Measurements from ENCODE around the gene CHRNB2. TPM values are rescaled to one million over a fixed set of nuclear protein-coding genes. Genes with fewer than 3 reads are reported as not detected.

Gene CHRNB2
- total and polyA plus RNA-seq, 8 donors: under 0.01 to 0.38 (median 0.25) TPM; not detected in 4

GRCh38 chr1:154590756-154591155, 23.2 kb downstream of the CHRNB2 start:
- H3K4me1 ChIP-seq: peaks cover 0 to 8% (median 0%) of the 10 kb centered on the region in 4 donors
- peaks cover 92 to 100% (median 100%) of the 10 kb centered on the region in 4 donors for H3K36me3 ChIP-seq
- no peak for TF ChIP-seq POLR2A (IDR thresholded peaks at IDR 0.05)
- TF ChIP-seq CTCF (IDR thresholded peaks at IDR 0.05): no peak
- TF ChIP-seq EP300 (IDR thresholded peaks at IDR 0.05): no peak
- TF ChIP-seq POLR2AphosphoS5 (IDR thresholded peaks at IDR 0.05): no peak
- no peaks in the 10 kb centered on the region for H3K27me3 ChIP-seq
- WGBS, 5 donors: 44 to 58% (median 46%) methylated on average over 5 of the region's 5 CpGs
- H3K4me3 ChIP-seq: no peak overlapping the region
- no peak overlapping the region for H3K27ac ChIP-seq
- DNase-seq: no peak
- intact Hi-C loops (cut with DNase I; ENCODE audit: low total_unique reads): no loop called here
- H3K9me3 ChIP-seq: no peaks in the 10 kb centered on the region

- no peak for DNase-seq
- no peak overlapping the region for H3K27ac ChIP-seq
- H3K9me3 ChIP-seq: no peaks in the 10 kb centered on the region
- no peaks in the 10 kb centered on the region for H3K27me3 ChIP-seq
- TF ChIP-seq POLR2AphosphoS5 (IDR thresholded peaks at IDR 0.05) (no peak), CTCF (IDR thresholded peaks at IDR 0.05) (no peak), POLR2A (IDR thresholded peaks at IDR 0.05) (no peak), EP300 (IDR thresholded peaks at IDR 0.05) (no peak)
- 91 to 93% (median 92%) methylated on average over 7 of the region's 7 CpGs for WGBS, 5 donors
- peaks cover 92 to 100% (median 100%) of the 10 kb centered on the region in 4 donors for H3K36me3 ChIP-seq
- intact Hi-C loops (cut with DNase I; ENCODE audit: low total_unique reads): no loop called here
- peaks cover 0 to 8% (median 0%) of the 10 kb centered on the region in 4 donors for H3K4me1 ChIP-seq
- H3K4me3 ChIP-seq: no peak overlapping the region
Measured at GRCh38 chr1:154591206-154591605, 23.6 kb downstream of the CHRNB2 start.

- Histone ChIP-seq H3K36me3 (peaks cover 92 to 100% (median 100%) of the 10 kb centered on the region in 4 donors), H3K27me3 (no peaks in the 10 kb centered on the region), H3K4me3 (no peak overlapping the region), H3K4me1 (peaks cover 0 to 8% (median 0%) of the 10 kb centered on the region in 4 donors), H3K9me3 (no peaks in the 10 kb centered on the region), H3K27ac (no peak overlapping the region)
- DNase-seq: no peak
- TF ChIP-seq CTCF (IDR thresholded peaks at IDR 0.05) (no peak), EP300 (IDR thresholded peaks at IDR 0.05) (no peak), POLR2A (IDR thresholded peaks at IDR 0.05) (no peak), POLR2AphosphoS5 (IDR thresholded peaks at IDR 0.05) (no peak)
- intact Hi-C loops (cut with DNase I; ENCODE audit: low total_unique reads): no loop called here
Measured at GRCh38 chr1:154593390-154593789, 25.8 kb downstream of the CHRNB2 start.

- TF ChIP-seq POLR2AphosphoS5 (IDR thresholded peaks at IDR 0.05): no peak
- Histone ChIP-seq H3K9me3 (no peaks in the 10 kb centered on the region), H3K27ac (no peak overlapping the region), H3K4me1 (peaks cover 8 to 20% (median 12%) of the 10 kb centered on the region in 4 donors), H3K36me3 (peaks cover 82 to 100% (median 100%) of the 10 kb centered on the region in 4 donors), H3K27me3 (no peaks in the 10 kb centered on the region), H3K4me3 (no peak overlapping the region)
- DNase-seq: no peak
- intact Hi-C loops (cut with DNase I; ENCODE audit: low total_unique reads): no loop called here
- WGBS, 5 donors: 80 to 89% (median 85%) methylated on average over 7 of the region's 7 CpGs
Measured at GRCh38 chr1:154594811-154595210, 27.2 kb downstream of the CHRNB2 start.

- intact Hi-C loops (cut with DNase I; ENCODE audit: low total_unique reads): no loop called here
- H3K36me3 ChIP-seq: peaks cover 82 to 100% (median 100%) of the 10 kb centered on the region in 4 donors
- DNase-seq: no peak
- H3K4me1 ChIP-seq: peaks cover 15 to 28% (median 19%) of the 10 kb centered on the region in 4 donors
- TF ChIP-seq CTCF (IDR thresholded peaks at IDR 0.05): no peak
- no peak for TF ChIP-seq POLR2A (IDR thresholded peaks at IDR 0.05)
- TF ChIP-seq EP300 (IDR thresholded peaks at IDR 0.05): no peak
- TF ChIP-seq POLR2AphosphoS5 (IDR thresholded peaks at IDR 0.05): no peak
- WGBS, 5 donors: 87 to 94% (median 91%) methylated on average over 1 of the region's 1 CpG
- H3K9me3 ChIP-seq: no peaks in the 10 kb centered on the region
- H3K27me3 ChIP-seq: no peaks in the 10 kb centered on the region
- no peak overlapping the region for H3K27ac ChIP-seq
- no peak overlapping the region for H3K4me3 ChIP-seq
Measured at GRCh38 chr1:154595621-154596020, 28.0 kb downstream of the CHRNB2 start.

Data from stomach (tissue), 9 donors.